ENCODE measurements around the gene DEPP1. TPM values are rescaled to one million over a fixed set of nuclear protein-coding genes. Genes with fewer than 3 reads are reported as not detected.

Gene DEPP1
- total and polyA plus RNA-seq, 2 of the 13 experiments (the other 11 are each of a cell fraction or from before 2014, with no cell fraction given), result 14.8 to 270 TPM

DNA sequence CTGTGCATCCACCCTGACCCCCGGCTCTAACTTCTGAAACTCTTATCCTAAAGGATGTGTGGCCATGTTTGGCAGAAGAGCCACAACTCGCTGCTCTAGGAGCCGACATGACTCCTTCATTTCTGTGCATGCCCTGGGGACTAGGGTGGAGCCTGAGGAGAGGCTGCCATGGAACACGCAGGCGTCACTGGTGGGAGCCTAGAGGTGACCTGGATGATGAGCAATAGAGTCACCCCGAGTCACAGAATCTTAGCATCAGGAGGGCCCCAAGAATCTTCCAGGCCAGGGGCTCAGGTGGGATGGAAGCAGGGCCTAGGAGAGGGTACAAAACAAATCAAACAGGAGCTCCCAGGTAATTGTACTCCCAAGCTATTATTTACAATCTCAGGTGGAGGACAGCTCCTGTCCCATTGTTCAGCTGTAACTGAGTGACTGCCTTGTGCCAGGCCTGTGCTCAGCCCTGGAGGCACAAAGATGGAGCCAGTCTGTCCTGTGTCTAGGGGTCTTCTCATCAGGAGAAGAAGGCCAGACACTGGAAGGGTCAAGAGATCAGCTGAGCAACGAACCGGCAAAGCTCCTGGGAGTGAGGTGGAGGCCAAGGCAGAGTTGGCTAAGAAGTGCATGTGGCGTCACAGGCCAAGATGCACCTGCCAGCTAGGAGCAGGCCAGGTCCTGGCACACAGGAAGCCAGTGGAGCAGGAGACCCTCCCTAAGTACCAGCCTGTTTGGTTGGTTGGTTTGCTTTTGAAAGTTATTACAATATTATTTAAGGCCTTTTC lies 16.3 kb upstream of the DEPP1 start (continued):
- TF ChIP-seq, protein P1, sequence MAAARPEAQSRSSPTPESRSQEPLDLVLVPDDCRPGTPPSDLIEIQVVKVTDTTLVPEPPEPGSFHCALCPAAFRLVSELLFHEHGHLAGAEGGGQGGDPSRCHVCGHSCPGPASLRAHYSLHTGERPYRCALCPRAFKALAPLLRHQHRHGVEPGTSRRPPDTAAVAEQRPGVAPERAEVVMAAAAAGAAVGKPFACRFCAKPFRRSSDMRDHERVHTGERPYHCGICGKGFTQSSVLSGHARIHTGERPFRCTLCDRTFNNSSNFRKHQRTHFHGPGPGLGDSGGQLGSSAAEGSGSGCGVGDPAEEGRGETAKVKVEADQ (CRISPR knock-in tag; IDR thresholded peaks at IDR 0.05; ENCODE audit: borderline replicate concordance), result no peak
- TF ChIP-seq RFX5 (IDR thresholded peaks at IDR 0.05; ENCODE audit: low read depth, low read length) (no peak), SP2 (CRISPR knock-in tag; IDR thresholded peaks at IDR 0.05) (no peak), BRD4 (CRISPR knock-in tag; IDR thresholded peaks at IDR 0.05) (peak; percentile 57; the same call in 1 of the 2 replicates), GABPB1 (CRISPR knock-in tag; IDR thresholded peaks at IDR 0.05) (0 out of 2 replicates have a peak, but pooled peaks have one; percentile 20), ZNF274 (CRISPR knock-in tag; IDR thresholded peaks at IDR 0.05) (no peak), ZSCAN12 (CRISPR knock-in tag; IDR thresholded peaks at IDR 0.05) (no peak), ZC3H4 (CRISPR knock-in tag; IDR thresholded peaks at IDR 0.05; ENCODE audit: borderline replicate concordance) (peak; percentile 23; the same call in 1 of the 2 replicates), ZNF501 (CRISPR knock-in tag; IDR thresholded peaks at IDR 0.05) (0 out of 2 replicates have a peak, but pooled peaks have one; percentile 21), ZBTB7A (CRISPR knock-in tag; IDR thresholded peaks at IDR 0.05) (no peak), ZBTB38 (CRISPR knock-in tag; IDR thresholded peaks at IDR 0.05) (no peak), RBFOX2 (IDR thresholded peaks at IDR 0.05; ENCODE audit: low read depth, low read length) (no peak), TCF12 (IDR thresholded peaks at IDR 0.05) (no peak), TCF12 (CRISPR knock-in tag; IDR thresholded peaks at IDR 0.05) (no peak), AGO2 (optimal IDR thresholded peaks at IDR 0.05; ENCODE audit: low read depth, low read length) (peak; percentile 16), MIER3 (CRISPR knock-in tag; IDR thresholded peaks at IDR 0.05; ENCODE audit: borderline replicate concordance) (no peak), TOPORS (CRISPR knock-in tag; IDR thresholded peaks at IDR 0.05) (no peak), PAX8 (CRISPR knock-in tag; IDR thresholded peaks at IDR 0.05; ENCODE audit: borderline replicate concordance) (no peak), ZMAT3 (CRISPR knock-in tag; conservative IDR thresholded peaks at IDR 0.05) (no peak), EP300 (IDR thresholded peaks at IDR 0.05; ENCODE audit: low read depth in 2 of 2, low read length in 2 of 2) (no peak), EP300 (CRISPR knock-in tag; IDR thresholded peaks at IDR 0.05; ENCODE audit: borderline replicate concordance) (no peak), SPEN (CRISPR knock-in tag; IDR thresholded peaks at IDR 0.05; ENCODE audit: low read depth) (no peak), CHCHD3 (CRISPR knock-in tag; IDR thresholded peaks at IDR 0.05) (no peak), ZMYM2 (CRISPR knock-in tag; IDR thresholded peaks at IDR 0.05) (no peak), POLR2A (IDR thresholded peaks at IDR 0.05; ENCODE audit: insufficient read depth in 1 of 2, low read depth in 2 of 2, low read length in 2 of 2) (no peak), NFE2L1 (CRISPR knock-in tag; IDR thresholded peaks at IDR 0.05; ENCODE audit: borderline replicate concordance) (no peak), SKI (IDR thresholded peaks at IDR 0.05; ENCODE audit: partially characterized antibody) (no peak), ZNF607 (CRISPR knock-in tag; IDR thresholded peaks at IDR 0.05; ENCODE audit: borderline replicate concordance) (no peak), U2AF2 (IDR thresholded peaks at IDR 0.05; ENCODE audit: low read depth, low read length) (no peak), ZNF777 (CRISPR knock-in tag; IDR thresholded peaks at IDR 0.05) (no peak), NAIF1 (CRISPR knock-in tag; IDR thresholded peaks at IDR 0.05; ENCODE audit: borderline replicate concordance) (no peak)
- TF ChIP-seq, protein P2, sequence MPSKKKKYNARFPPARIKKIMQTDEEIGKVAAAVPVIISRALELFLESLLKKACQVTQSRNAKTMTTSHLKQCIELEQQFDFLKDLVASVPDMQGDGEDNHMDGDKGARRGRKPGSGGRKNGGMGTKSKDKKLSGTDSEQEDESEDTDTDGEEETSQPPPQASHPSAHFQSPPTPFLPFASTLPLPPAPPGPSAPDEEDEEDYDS (CRISPR knock-in tag; IDR thresholded peaks at IDR 0.05), result no peak
- TF ChIP-seq, protein P3, sequence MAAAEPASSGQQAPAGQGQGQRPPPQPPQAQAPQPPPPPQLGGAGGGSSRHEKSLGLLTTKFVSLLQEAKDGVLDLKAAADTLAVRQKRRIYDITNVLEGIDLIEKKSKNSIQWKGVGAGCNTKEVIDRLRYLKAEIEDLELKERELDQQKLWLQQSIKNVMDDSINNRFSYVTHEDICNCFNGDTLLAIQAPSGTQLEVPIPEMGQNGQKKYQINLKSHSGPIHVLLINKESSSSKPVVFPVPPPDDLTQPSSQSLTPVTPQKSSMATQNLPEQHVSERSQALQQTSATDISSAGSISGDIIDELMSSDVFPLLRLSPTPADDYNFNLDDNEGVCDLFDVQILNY (CRISPR knock-in tag; conservative IDR thresholded peaks at IDR 0.05), result no peak
